ENCODE data around the gene AFTPH.

AFTPH gene

GRCh38 chr2:64479259-64480117, 44.6 kb upstream of the AFTPH start:
- DNase-seq (ENCODE audit: low spot score), result no peak
- in situ Hi-C loops (cut with MboI; ENCODE audit: low sequenced_read_pairs, unreplicated experiment), result loop anchor here (25.0 kb wide), 1 partner anchor 792 kb away; no protein-coding TSS in a partner anchor
- no peak for TF ChIP-seq CTCF (IDR thresholded peaks at IDR 0.05; ENCODE audit: borderline replicate concordance, control extremely low read depth, extremely low read depth, insufficient read depth, missing control alignments)

GRCh38 chr2:64481665-64482064, 42.5 kb upstream of the AFTPH start:
- no peak for TF ChIP-seq CTCF (IDR thresholded peaks at IDR 0.05; ENCODE audit: borderline replicate concordance, control extremely low read depth, extremely low read depth, insufficient read depth, missing control alignments)
- no peak for DNase-seq (ENCODE audit: low spot score)
- in situ Hi-C loops (cut with MboI; ENCODE audit: low sequenced_read_pairs, unreplicated experiment), result loop anchor here (25.0 kb wide), 1 partner anchor 794 kb away; no protein-coding TSS in a partner anchor

GRCh38 chr2:64482243-64482642, 41.9 kb upstream of the AFTPH start:
- no peak for DNase-seq (ENCODE audit: low spot score)
- in situ Hi-C loops (cut with MboI; ENCODE audit: low sequenced_read_pairs, unreplicated experiment), result loop anchor here (25.0 kb wide), 1 partner anchor 795 kb away; no protein-coding TSS in a partner anchor
- no peak for TF ChIP-seq CTCF (IDR thresholded peaks at IDR 0.05; ENCODE audit: borderline replicate concordance, control extremely low read depth, extremely low read depth, insufficient read depth, missing control alignments)

- no peak for TF ChIP-seq CTCF (IDR thresholded peaks at IDR 0.05; ENCODE audit: borderline replicate concordance, control extremely low read depth, extremely low read depth, insufficient read depth, missing control alignments)
- in situ Hi-C loops (cut with MboI; ENCODE audit: low sequenced_read_pairs, unreplicated experiment), result loop anchor here (25.0 kb wide), 1 partner anchor 796 kb away; no protein-coding TSS in a partner anchor
- no peak for DNase-seq (ENCODE audit: low spot score)
These were observed 41.2 kb upstream of the AFTPH start for GRCh38 chr2:64482765-64483504.

GRCh38 chr2:64485331-64485730, 38.8 kb upstream of the AFTPH start:
- TF ChIP-seq CTCF (IDR thresholded peaks at IDR 0.05; ENCODE audit: borderline replicate concordance, control extremely low read depth, extremely low read depth, insufficient read depth, missing control alignments), result no peak
- in situ Hi-C loops (cut with MboI; ENCODE audit: low sequenced_read_pairs, unreplicated experiment), result loop anchor here (5.0 to 25.0 kb wide), 3 partner anchors 153 to 798 kb away; no protein-coding TSS in a partner anchor

GRCh38 chr2:64485961-64486360, 38.2 kb upstream of the AFTPH start:
- DNase-seq (ENCODE audit: low spot score), result no peak
- TF ChIP-seq CTCF (IDR thresholded peaks at IDR 0.05; ENCODE audit: borderline replicate concordance, control extremely low read depth, extremely low read depth, insufficient read depth, missing control alignments), result no peak
- in situ Hi-C loops (cut with MboI; ENCODE audit: low sequenced_read_pairs, unreplicated experiment), result loop anchor here (5.0 to 25.0 kb wide), 3 partner anchors 154 to 799 kb away; no protein-coding TSS in a partner anchor

More at GRCh38 chr2:64485331-64485730, 38.8 kb upstream of the AFTPH start:
- DNase-seq (ENCODE audit: low spot score), result no peak
